GM20000 (cell line): ENCODE data around the gene STMN3.
"Not testable (repeated sequence)": the region's sequence is repeated elsewhere in the genome, so short reads cannot be mapped to it uniquely, and the experiment has no call there.

Experiments used
- DNase-seq: peaks from one replicate; pipeline ENCODE4 v3.0.0; 2012; ENCODE audit warnings: low spot score
- CTCF ChIP-seq: IDR thresholded peaks from 2 replicates; pipeline ENCODE4 v1.5.1; 2012; ENCODE audit warnings: mild to moderate bottlenecking, control low read depth; ENCODE audit errors: extremely low read depth, missing control alignments

STMN3 gene

GRCh38 chr20:63617876-63618265 lies 35.4 kb downstream of the STMN3 start:
- DNase-seq: no peak
- no peak for TF ChIP-seq CTCF

- no peak for DNase-seq
- TF ChIP-seq CTCF: no peak
Measured at GRCh38 chr20:63617092-63617875, 35.9 kb downstream of the STMN3 start.

GRCh38 chr20:63613863-63614594 lies 39.2 kb downstream of the STMN3 start:
- DNase-seq: not testable (repeated sequence)

- TF ChIP-seq CTCF: no peak
- no peak for DNase-seq
Measured at GRCh38 chr20:63612276-63612931, 40.8 kb downstream of the STMN3 start.

GRCh38 chr20:63611646-63612045 lies 41.6 kb downstream of the STMN3 start:
- DNase-seq: no peak
- TF ChIP-seq CTCF: no peak

- DNase-seq: no peak
- TF ChIP-seq CTCF: no peak
Measured at GRCh38 chr20:63610581-63611435, 42.4 kb downstream of the STMN3 start.

- no peak for TF ChIP-seq CTCF
- DNase-seq: no peak
Measured at GRCh38 chr20:63606686-63607085, 46.5 kb downstream of the STMN3 start.
